Tibial nerve (tissue), 4 donors: Measurements from ENCODE around the gene ZNF335. TPM values are rescaled to one million over a fixed set of nuclear protein-coding genes. Genes with fewer than 3 reads are reported as not detected.

Experiments
- DNase-seq, 2 donors: peaks; one replicate each; pipeline ENCODE4 v3.0.0-alpha.2; 2019; ENCODE audit warnings: low spot score in 2 of 2
- H3K27ac ChIP-seq, 4 donors: fragments of 200-600 bp; sonication (generic) in 3 of 4; one replicate each; pipeline ENCODE4 v1.5.1; 2017 to 2019; ENCODE audit warnings: mild to moderate bottlenecking in 1 of 4
- H3K27me3 ChIP-seq, 2 donors: fragments of 200-600 bp; sonication (generic) in 1 of 2; one replicate each; pipeline versions ENCODE4 v1.5.1 to v1.6.0; 2017 to 2019
- H3K36me3 ChIP-seq, 3 donors: fragments of 200-600 bp; sonication (generic); one replicate each; pipeline ENCODE4 v1.5.1; 2018 to 2019
- H3K4me1 ChIP-seq, 4 donors: fragments of 200-600 bp; sonication (generic) in 3 of 4; one replicate each; pipeline ENCODE4 v1.5.1; 2017 to 2019
- H3K4me3 ChIP-seq, 4 donors: fragments of 200-600 bp; sonication (generic) in 3 of 4; one replicate each; pipeline ENCODE4 v1.5.1; 2017 to 2019; ENCODE audit warnings: mild to moderate bottlenecking in 1 of 4, moderate library complexity in 1 of 4
- H3K9me3 ChIP-seq, 4 donors: fragments of 200-600 bp; sonication (generic) in 3 of 4; one replicate each; pipeline ENCODE4 v1.5.1; 2017 to 2019
- CTCF ChIP-seq, 5 experiments: fragments of 200-600 bp in 3 of 5; fragments of 450-650 bp in 2 of 5; sonication (generic) in 3 of 5; IDR thresholded peaks; one replicate each; pipeline ENCODE4 v1.5.1; 2016 to 2019; ENCODE audit warnings: antibody characterized with exemption in 5 of 5, mild to moderate bottlenecking in 3 of 5, moderate library complexity in 2 of 5
- EP300 ChIP-seq, 2 donors: sonication (generic); formaldehyde crosslinking; IDR thresholded peaks; one replicate each; pipeline ENCODE4 v1.6.1; 2017; ENCODE audit warnings: antibody characterized with exemption in 2 of 2, mild to moderate bottlenecking in 1 of 2
- POLR2A ChIP-seq, 2 donors: fragments of 450-650 bp; IDR thresholded peaks; one replicate each; pipeline ENCODE4 v1.6.1; 2017; ENCODE audit warnings: antibody characterized with exemption in 2 of 2, mild to moderate bottlenecking in 2 of 2, moderate library complexity in 2 of 2
- WGBS, 2 donors: methylation state at CpG; one replicate each; pipeline ENCODE4 v1.1.5; 2018; 5-methylcytosine and 5-hydroxymethylcytosine counted together
- total RNA-seq, 4 donors: library from RNA; depleted of rRNA; stranded (reverse); fragments of >200 nt; gene quantifications; one replicate each; pipeline ENCODE4 v1.1.0, GENCODE V29; 2016

The ZNF335 gene
- total RNA-seq, 4 donors from 2014 or later, result 24.3 to 42.3 (median 28.6) TPM

- DNase-seq, result peak; percentile 99 to 100
- WGBS, 2 donors, result 2% methylated on average over 37 to 40 of the region's 43 CpGs
- peak overlapping the region; percentile 40 to 72 (median 56) for H3K4me3 ChIP-seq
- TF ChIP-seq CTCF (IDR thresholded peaks at IDR 0.05), result peak in 1 of 5 experiments; percentile 16
- peak; percentile 60 to 86 for TF ChIP-seq EP300 (IDR thresholded peaks at IDR 0.05)
- TF ChIP-seq POLR2A (IDR thresholded peaks at IDR 0.05), result peak in 1 of 2 donors; percentile 85
- H3K27ac ChIP-seq, result peak overlapping the region; percentile 71 to 97 (median 86)
- H3K27me3 ChIP-seq, result no peaks in the 10 kb centered on the region
- peaks cover 0 to 21% (median 0%) of the 10 kb centered on the region in 3 donors for H3K36me3 ChIP-seq
- H3K9me3 ChIP-seq, result no peaks in the 10 kb centered on the region
- H3K4me1 ChIP-seq, result peaks cover 0 to 30% (median 9%) of the 10 kb centered on the region in 4 donors
These were observed 61.1 kb downstream of the ZNF335 start for GRCh38 chr20:45910670-45911485.

GRCh38 chr20:45909817-45910669 lies 62.0 kb downstream of the ZNF335 start:
- Histone ChIP-seq H3K4me3 (peak overlapping the region in 3 of 4 donors; percentile 5 to 58 (median 53)), H3K36me3 (peaks cover 0 to 29% (median 0%) of the 10 kb centered on the region in 3 donors), H3K4me1 (peaks cover 0 to 30% (median 9%) of the 10 kb centered on the region in 4 donors), H3K9me3 (no peaks in the 10 kb centered on the region), H3K27ac (peak overlapping the region in 2 of 4 donors; percentile 57 to 92), H3K27me3 (no peaks in the 10 kb centered on the region)
- WGBS, 2 donors, result 73 to 77% methylated on average over 22 of the region's 22 CpGs
- TF ChIP-seq CTCF (IDR thresholded peaks at IDR 0.05) (no peak), POLR2A (IDR thresholded peaks at IDR 0.05) (no peak), EP300 (IDR thresholded peaks at IDR 0.05) (no peak)
- no peak for DNase-seq

GRCh38 chr20:45909336-45909808 lies 62.6 kb downstream of the ZNF335 start:
- no peak for TF ChIP-seq EP300 (IDR thresholded peaks at IDR 0.05)
- TF ChIP-seq POLR2A (IDR thresholded peaks at IDR 0.05), result no peak
- no peak for TF ChIP-seq CTCF (IDR thresholded peaks at IDR 0.05)
- Histone ChIP-seq H3K9me3 (no peaks in the 10 kb centered on the region), H3K27me3 (no peaks in the 10 kb centered on the region), H3K27ac (peak overlapping the region in 2 of 4 donors; percentile 57 to 92), H3K36me3 (peaks cover 0 to 36% (median 0%) of the 10 kb centered on the region in 3 donors), H3K4me3 (no peak overlapping the region), H3K4me1 (peaks cover 0 to 30% (median 9%) of the 10 kb centered on the region in 4 donors)
- no peak for DNase-seq
- 89% methylated on average over 12 of the region's 12 CpGs for WGBS, 2 donors

GRCh38 chr20:45908084-45908483 lies 63.9 kb downstream of the ZNF335 start:
- WGBS, 2 donors, result 82 to 92% methylated on average over 2 of the region's 2 CpGs
- Histone ChIP-seq H3K36me3 (peaks cover 0 to 49% (median 0%) of the 10 kb centered on the region in 3 donors), H3K27ac (no peak overlapping the region), H3K27me3 (no peaks in the 10 kb centered on the region), H3K9me3 (no peaks in the 10 kb centered on the region), H3K4me3 (no peak overlapping the region), H3K4me1 (peaks cover 0 to 30% (median 9%) of the 10 kb centered on the region in 4 donors)
- no peak for DNase-seq
- TF ChIP-seq EP300 (IDR thresholded peaks at IDR 0.05), result no peak
- no peak for TF ChIP-seq CTCF (IDR thresholded peaks at IDR 0.05)
- no peak for TF ChIP-seq POLR2A (IDR thresholded peaks at IDR 0.05)
